T follicular helper cell (primary cell): ENCODE results near the gene PSME4.
"Not testable (repeated sequence)": the region's sequence is repeated elsewhere in the genome, so short reads cannot be mapped to it uniquely, and the experiment has no call there.

Source experiments
- DNase-seq: peaks from one replicate; pipeline ENCODE4 v3.0.0-alpha.2; 2020; ENCODE audit warnings: low read depth

PSME4 gene

GRCh38 chr2:53884883-53885282 is 85.9 kb downstream of the PSME4 start:
- no peak for DNase-seq

GRCh38 chr2:53881986-53882385 is 88.8 kb downstream of the PSME4 start:
- no peak for DNase-seq

GRCh38 chr2:53881360-53881759 is 89.4 kb downstream of the PSME4 start:
- no peak for DNase-seq

GRCh38 chr2:53880756-53881155 is 90.0 kb downstream of the PSME4 start:
- no peak for DNase-seq

GRCh38 chr2:53877556-53877955 is 93.2 kb downstream of the PSME4 start:
- DNase-seq, result no peak

GRCh38 chr2:53877112-53877511 is 93.7 kb downstream of the PSME4 start:
- no peak for DNase-seq

- no peak for DNase-seq
Measured at GRCh38 chr2:53874401-53874950, 96.3 kb downstream of the PSME4 start.

- no peak for DNase-seq
Measured at GRCh38 chr2:53867773-53868172, 103.0 kb downstream of the PSME4 start.

GRCh38 chr2:53867169-53867568 is 103.6 kb downstream of the PSME4 start:
- no peak for DNase-seq

GRCh38 chr2:53865962-53866361 is 104.8 kb downstream of the PSME4 start:
- no peak for DNase-seq

- no peak for DNase-seq
Measured at GRCh38 chr2:53865264-53865663, 105.5 kb downstream of the PSME4 start.

- no peak for DNase-seq
Measured at GRCh38 chr2:53863538-53864227, 107.1 kb downstream of the PSME4 start.

GRCh38 chr2:53861824-53862223 is 109.0 kb downstream of the PSME4 start:
- no peak for DNase-seq

- DNase-seq, result no peak
Measured at GRCh38 chr2:53859206-53860181, 111.3 kb downstream of the PSME4 start, which contains the start of gene GPR75. GPR75 (minus strand) TSS chr2:53859967; CDS start chr2:53854756, 5,211 bp downstream.

- no peak for DNase-seq
Measured at GRCh38 chr2:53856272-53856671, 114.5 kb downstream of the PSME4 start.

GRCh38 chr2:53854678-53855077 is 116.1 kb downstream of the PSME4 start:
- no peak for DNase-seq

GRCh38 chr2:53852532-53852931 is 118.3 kb downstream of the PSME4 start:
- no peak for DNase-seq

GRCh38 chr2:53851052-53851757 is 119.6 kb downstream of the PSME4 start:
- DNase-seq, result not testable (repeated sequence)

GRCh38 chr2:53848062-53848461 is 122.7 kb downstream of the PSME4 start:
- DNase-seq, result no peak

GRCh38 chr2:53843595-53843994 is 127.2 kb downstream of the PSME4 start:
- DNase-seq, result no peak

GRCh38 chr2:53842891-53843290 is 127.9 kb downstream of the PSME4 start:
- DNase-seq, result no peak

GRCh38 chr2:53841651-53842050 is 129.1 kb downstream of the PSME4 start:
- DNase-seq, result not testable (repeated sequence)
